GM23338 (cell line): ENCODE data around the gene FBXL2. TPM values are rescaled to one million over a fixed set of nuclear protein-coding genes. Genes with fewer than 3 reads are reported as not detected.

ENCODE experiments used
- ATAC-seq: fragments of 200-7000 bp; cut with Tn5 transposase; 3 replicates; pipeline ENCODE4 v1.9.1; 2020
- DNase-seq: peaks from one replicate; pipeline ENCODE4 v3.0.0-alpha.2; 2015; ENCODE audit warnings: low spot score
- H2AFZ ChIP-seq: fragments of 200-600 bp; sonication (generic); 2 replicates; pipeline ENCODE4 v1.8.0; 2016; ENCODE audit warnings: antibody characterized with exemption, mild to moderate bottlenecking, moderate library complexity
- H3F3A ChIP-seq: fragments of 200-600 bp; sonication (generic); replicated peaks from 2 replicates; pipeline ENCODE4 v1.8.0; 2017; ENCODE audit warnings: antibody characterized with exemption, mixed run types, low read depth
- H3K27ac ChIP-seq: fragments of 200-600 bp; sonication (generic); 2 replicates; pipeline ENCODE4 v1.6.1; 2016; ENCODE audit warnings: low read depth
- H3K27me3 ChIP-seq: fragments of 200-600 bp; sonication (generic); 2 replicates; pipeline ENCODE4 v1.8.0; 2016; ENCODE audit warnings: mild to moderate bottlenecking, mixed run types, moderate library complexity; ENCODE audit not compliant: insufficient read depth
- H3K36me3 ChIP-seq: fragments of 200-600 bp; sonication (generic); 2 replicates; pipeline ENCODE4 v1.8.0; 2016; ENCODE audit warnings: mild to moderate bottlenecking; ENCODE audit not compliant: insufficient read depth
- H3K4me1 ChIP-seq: fragments of 200-600 bp; sonication (generic); 2 replicates; pipeline ENCODE4 v1.8.0; 2016; ENCODE audit warnings: mild to moderate bottlenecking, moderate library complexity; ENCODE audit not compliant: insufficient read depth
- H3K4me2 ChIP-seq: fragments of 200-600 bp; sonication (generic); 2 replicates; pipeline ENCODE4 v1.7.1; 2017; ENCODE audit warnings: mixed run types
- H3K4me3 ChIP-seq: fragments of 200-600 bp; sonication (generic); 2 replicates; pipeline ENCODE4 v1.6.1; 2016; ENCODE audit warnings: mixed run types
- H3K79me2 ChIP-seq: fragments of 200-600 bp; sonication (generic); replicated peaks from 2 replicates; pipeline ENCODE4 v1.8.0; 2017; ENCODE audit warnings: mild to moderate bottlenecking; ENCODE audit not compliant: insufficient read depth
- H3K9me2 ChIP-seq: fragments of 200-600 bp; sonication (generic); 2 replicates; pipeline ENCODE4 v1.8.0; 2017; ENCODE audit not compliant: insufficient read depth
- H4K20me1 ChIP-seq: fragments of 200-600 bp; sonication (generic); replicated peaks from 2 replicates; pipeline ENCODE4 v1.8.0; 2017; ENCODE audit warnings: mild to moderate bottlenecking; ENCODE audit not compliant: insufficient read depth
- H3K27ac Mint-ChIP-seq: 2 replicates; pipeline ENCODE4 v1.8.0; 2020; ENCODE audit warnings: inconsistent platforms, mild to moderate bottlenecking, moderate library complexity, mixed read lengths
- H3K27me3 Mint-ChIP-seq: 3 replicates; pipeline ENCODE4 v1.8.0; 2022; ENCODE audit warnings: low read depth, mild to moderate bottlenecking, moderate library complexity, mixed read lengths, inconsistent platforms; ENCODE audit not compliant: insufficient read depth, poor library complexity
- H3K36me3 Mint-ChIP-seq: 3 replicates; pipeline ENCODE4 v1.8.0; 2021; ENCODE audit warnings: low read depth, mild to moderate bottlenecking, inconsistent platforms, moderate library complexity, mixed read lengths
- H3K4me1 Mint-ChIP-seq: 3 replicates; pipeline ENCODE4 v1.8.0; 2020; ENCODE audit warnings: mild to moderate bottlenecking, inconsistent platforms, mixed read lengths
- H3K4me3 Mint-ChIP-seq: 3 replicates; pipeline ENCODE4 v1.8.0; 2021; ENCODE audit warnings: moderate library complexity, mild to moderate bottlenecking, inconsistent platforms, mixed read lengths
- H3K9me3 Mint-ChIP-seq: 3 replicates; pipeline ENCODE4 v1.8.0; 2020; ENCODE audit warnings: moderate library complexity, mild to moderate bottlenecking, inconsistent platforms, mixed read lengths
- EZH2phosphoT487 ChIP-seq: fragments of 200-600 bp; sonication (generic); IDR thresholded peaks from one replicate; pipeline ENCODE4 v1.8.1; 2018; ENCODE audit warnings: antibody characterized with exemption; ENCODE audit not compliant: unreplicated experiment
- POLR2AphosphoS5 ChIP-seq: IDR thresholded peaks from 2 replicates; pipeline ENCODE4 v1.6.1; 2016; ENCODE audit warnings: antibody characterized with exemption, low read depth
- ZNF114 ChIP-seq: fragments of 250-450 bp; sonication (Bioruptor Pico); IDR thresholded peaks from 2 replicates; pipeline ENCODE4 v1.5.0; 2020; ENCODE audit warnings: mild to moderate bottlenecking, moderate library complexity
- polyA plus RNA-seq: library from polyadenylated mRNA; unstranded; fragments of >200 nt; fragmentation: Nextera tagmentation; extraction: Ambion mirVana; gene quantifications from 2 replicates; pipeline ENCODE4 v1.2.1, GENCODE V29; 2016
- total RNA-seq: library from RNA; depleted of rRNA; stranded (reverse); fragments of >200 nt; shearing (Covaris generic); gene quantifications from 2 replicates; pipeline ENCODE4 v1.2.3, GENCODE V29; 2014
- TF ChIP-seq, protein P1 (sequence below): fragments of 250-450 bp; sonication (Bioruptor Pico); IDR thresholded peaks from 2 replicates; pipeline ENCODE4 v1.5.0; 2020; ENCODE audit warnings: mild to moderate bottlenecking, moderate library complexity
- TF ChIP-seq, protein P2 (sequence below), 2 experiments: fragments of 200-600 bp in 1 of 2; sonication (generic) in 1 of 2; conservative IDR thresholded peaks; 2 replicates each; pipeline versions ENCODE4 v1.5.1 to v1.6.1; 2016 to 2017; ENCODE audit warnings: antibody characterized with exemption in 2 of 2, low read depth in 2 of 2, mild to moderate bottlenecking in 2 of 2, moderate library complexity in 1 of 2

The FBXL2 gene
- total and polyA plus RNA-seq, 2 experiments from 2014 or later: 2.8 to 5.7 TPM

GRCh38 chr3:33339758-33340157 is 62.5 kb downstream of the FBXL2 start (continued):
- TF ChIP-seq EZH2phosphoT487: no peak
- TF ChIP-seq POLR2AphosphoS5: no peak

DNA sequence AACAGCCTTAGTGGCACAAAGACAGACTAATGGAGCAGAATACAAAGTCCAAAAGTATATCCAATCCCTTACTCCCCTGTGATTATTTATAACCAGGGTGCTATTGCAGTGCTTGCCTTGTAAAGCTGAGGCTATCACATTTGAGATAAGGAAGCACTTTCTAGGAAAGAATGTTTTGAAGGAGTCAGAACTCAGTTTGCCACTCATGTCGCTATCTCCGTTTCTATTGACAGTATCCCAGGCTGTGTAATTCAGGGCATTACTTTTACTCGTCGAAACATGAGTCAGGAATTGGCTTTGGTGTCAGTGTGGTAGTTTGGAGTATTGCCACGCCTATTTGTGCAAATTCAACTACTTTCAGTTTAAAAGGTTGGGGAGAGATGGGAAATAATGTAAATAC is 78.4 kb downstream of the FBXL2 start:
- no peaks in the 10 kb centered on the region for H3K36me3 Mint-ChIP-seq
- H3K9me2 ChIP-seq: no peaks in the 10 kb centered on the region
- no peaks in the 10 kb centered on the region for H4K20me1 ChIP-seq
- H3F3A ChIP-seq: no peaks in the 10 kb centered on the region
- DNase-seq (no peak), ATAC-seq (no peak)
- H3K27ac ChIP-seq: no peak overlapping the region
- no peak overlapping the region for H3K4me3 ChIP-seq
- no peaks in the 10 kb centered on the region for H3K27me3 Mint-ChIP-seq
- no peaks in the 10 kb centered on the region for H3K36me3 ChIP-seq
- no peaks in the 10 kb centered on the region for H3K4me1 ChIP-seq
- no peaks in the 10 kb centered on the region for H3K27me3 ChIP-seq
- no peak overlapping the region for H2AFZ ChIP-seq
- H3K79me2 ChIP-seq: no peaks in the 10 kb centered on the region
- no peak overlapping the region for H3K4me3 Mint-ChIP-seq
- no peaks in the 10 kb centered on the region for H3K9me3 Mint-ChIP-seq
- no peaks in the 10 kb centered on the region for H3K4me1 Mint-ChIP-seq
- no peak overlapping the region for H3K27ac Mint-ChIP-seq
- no peak overlapping the region for H3K4me2 ChIP-seq
- no peak for TF ChIP-seq ZNF114
- TF ChIP-seq, protein P1, sequence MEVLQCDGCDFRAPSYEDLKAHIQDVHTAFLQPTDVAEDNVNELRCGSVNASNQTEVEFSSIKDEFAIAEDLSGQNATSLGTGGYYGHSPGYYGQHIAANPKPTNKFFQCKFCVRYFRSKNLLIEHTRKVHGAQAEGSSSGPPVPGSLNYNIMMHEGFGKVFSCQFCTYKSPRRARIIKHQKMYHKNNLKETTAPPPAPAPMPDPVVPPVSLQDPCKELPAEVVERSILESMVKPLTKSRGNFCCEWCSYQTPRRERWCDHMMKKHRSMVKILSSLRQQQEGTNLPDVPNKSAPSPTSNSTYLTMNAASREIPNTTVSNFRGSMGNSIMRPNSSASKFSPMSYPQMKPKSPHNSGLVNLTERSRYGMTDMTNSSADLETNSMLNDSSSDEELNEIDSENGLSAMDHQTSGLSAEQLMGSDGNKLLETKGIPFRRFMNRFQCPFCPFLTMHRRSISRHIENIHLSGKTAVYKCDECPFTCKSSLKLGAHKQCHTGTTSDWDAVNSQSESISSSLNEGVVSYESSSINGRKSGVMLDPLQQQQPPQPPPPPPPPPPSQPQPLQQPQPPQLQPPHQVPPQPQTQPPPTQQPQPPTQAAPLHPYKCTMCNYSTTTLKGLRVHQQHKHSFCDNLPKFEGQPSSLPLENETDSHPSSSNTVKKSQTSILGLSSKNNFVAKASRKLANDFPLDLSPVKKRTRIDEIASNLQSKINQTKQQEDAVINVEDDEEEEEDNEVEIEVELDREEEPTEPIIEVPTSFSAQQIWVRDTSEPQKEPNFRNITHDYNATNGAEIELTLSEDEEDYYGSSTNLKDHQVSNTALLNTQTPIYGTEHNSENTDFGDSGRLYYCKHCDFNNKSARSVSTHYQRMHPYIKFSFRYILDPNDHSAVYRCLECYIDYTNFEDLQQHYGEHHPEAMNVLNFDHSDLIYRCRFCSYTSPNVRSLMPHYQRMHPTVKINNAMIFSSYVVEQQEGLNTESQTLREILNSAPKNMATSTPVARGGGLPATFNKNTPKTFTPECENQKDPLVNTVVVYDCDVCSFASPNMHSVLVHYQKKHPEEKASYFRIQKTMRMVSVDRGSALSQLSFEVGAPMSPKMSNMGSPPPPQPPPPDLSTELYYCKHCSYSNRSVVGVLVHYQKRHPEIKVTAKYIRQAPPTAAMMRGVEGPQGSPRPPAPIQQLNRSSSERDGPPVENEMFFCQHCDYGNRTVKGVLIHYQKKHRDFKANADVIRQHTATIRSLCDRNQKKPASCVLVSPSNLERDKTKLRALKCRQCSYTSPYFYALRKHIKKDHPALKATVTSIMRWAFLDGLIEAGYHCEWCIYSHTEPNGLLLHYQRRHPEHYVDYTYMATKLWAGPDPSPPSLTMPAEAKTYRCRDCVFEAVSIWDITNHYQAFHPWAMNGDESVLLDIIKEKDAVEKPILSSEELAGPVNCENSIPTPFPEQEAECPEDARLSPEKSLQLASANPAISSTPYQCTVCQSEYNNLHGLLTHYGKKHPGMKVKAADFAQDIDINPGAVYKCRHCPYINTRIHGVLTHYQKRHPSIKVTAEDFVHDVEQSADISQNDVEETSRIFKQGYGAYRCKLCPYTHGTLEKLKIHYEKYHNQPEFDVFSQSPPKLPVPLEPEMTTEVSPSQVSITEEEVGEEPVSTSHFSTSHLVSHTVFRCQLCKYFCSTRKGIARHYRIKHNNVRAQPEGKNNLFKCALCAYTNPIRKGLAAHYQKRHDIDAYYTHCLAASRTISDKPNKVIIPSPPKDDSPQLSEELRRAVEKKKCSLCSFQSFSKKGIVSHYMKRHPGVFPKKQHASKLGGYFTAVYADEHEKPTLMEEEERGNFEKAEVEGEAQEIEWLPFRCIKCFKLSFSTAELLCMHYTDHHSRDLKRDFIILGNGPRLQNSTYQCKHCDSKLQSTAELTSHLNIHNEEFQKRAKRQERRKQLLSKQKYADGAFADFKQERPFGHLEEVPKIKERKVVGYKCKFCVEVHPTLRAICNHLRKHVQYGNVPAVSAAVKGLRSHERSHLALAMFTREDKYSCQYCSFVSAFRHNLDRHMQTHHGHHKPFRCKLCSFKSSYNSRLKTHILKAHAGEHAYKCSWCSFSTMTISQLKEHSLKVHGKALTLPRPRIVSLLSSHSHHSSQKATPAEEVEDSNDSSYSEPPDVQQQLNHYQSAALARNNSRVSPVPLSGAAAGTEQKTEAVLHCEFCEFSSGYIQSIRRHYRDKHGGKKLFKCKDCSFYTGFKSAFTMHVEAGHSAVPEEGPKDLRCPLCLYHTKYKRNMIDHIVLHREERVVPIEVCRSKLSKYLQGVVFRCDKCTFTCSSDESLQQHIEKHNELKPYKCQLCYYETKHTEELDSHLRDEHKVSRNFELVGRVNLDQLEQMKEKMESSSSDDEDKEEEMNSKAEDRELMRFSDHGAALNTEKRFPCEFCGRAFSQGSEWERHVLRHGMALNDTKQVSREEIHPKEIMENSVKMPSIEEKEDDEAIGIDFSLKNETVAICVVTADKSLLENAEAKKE (CRISPR knock-in tag): no peak
- TF ChIP-seq POLR2AphosphoS5: no peak
- TF ChIP-seq, protein P2, sequence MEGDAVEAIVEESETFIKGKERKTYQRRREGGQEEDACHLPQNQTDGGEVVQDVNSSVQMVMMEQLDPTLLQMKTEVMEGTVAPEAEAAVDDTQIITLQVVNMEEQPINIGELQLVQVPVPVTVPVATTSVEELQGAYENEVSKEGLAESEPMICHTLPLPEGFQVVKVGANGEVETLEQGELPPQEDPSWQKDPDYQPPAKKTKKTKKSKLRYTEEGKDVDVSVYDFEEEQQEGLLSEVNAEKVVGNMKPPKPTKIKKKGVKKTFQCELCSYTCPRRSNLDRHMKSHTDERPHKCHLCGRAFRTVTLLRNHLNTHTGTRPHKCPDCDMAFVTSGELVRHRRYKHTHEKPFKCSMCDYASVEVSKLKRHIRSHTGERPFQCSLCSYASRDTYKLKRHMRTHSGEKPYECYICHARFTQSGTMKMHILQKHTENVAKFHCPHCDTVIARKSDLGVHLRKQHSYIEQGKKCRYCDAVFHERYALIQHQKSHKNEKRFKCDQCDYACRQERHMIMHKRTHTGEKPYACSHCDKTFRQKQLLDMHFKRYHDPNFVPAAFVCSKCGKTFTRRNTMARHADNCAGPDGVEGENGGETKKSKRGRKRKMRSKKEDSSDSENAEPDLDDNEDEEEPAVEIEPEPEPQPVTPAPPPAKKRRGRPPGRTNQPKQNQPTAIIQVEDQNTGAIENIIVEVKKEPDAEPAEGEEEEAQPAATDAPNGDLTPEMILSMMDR (conservative IDR thresholded peaks at IDR 0.05; ENCODE audit: low read depth in 2 of 2): no peak
